Esophagus squamous epithelium (tissue), 5 donors: ENCODE results near the gene LARGE1. TPM values are rescaled to one million over a fixed set of nuclear protein-coding genes. Genes with fewer than 3 reads are reported as not detected.
A peak's percentile ranks its signal among the peaks of the same experiment; 100 is the strongest.

Experiments
- DNase-seq: peaks from one replicate; lab custom pipeline; 2025; lab: John Stamatoyannopoulos, UW
- H3K27ac ChIP-seq, 4 donors: fragments of 200-600 bp; sonication (generic); one replicate each; pipeline ENCODE4 v1.5.1; 2016 to 2019; ENCODE audit warnings: mild to moderate bottlenecking in 1 of 4
- H3K27me3 ChIP-seq, 4 donors: fragments of 200-600 bp; sonication (generic); 1 replicate in 3 of 4; 2 replicates in 1 of 4; pipeline versions ENCODE4 v1.5.1 to v1.6.0; 2017 to 2021; ENCODE audit warnings: antibody characterized with exemption in 1 of 4
- H3K36me3 ChIP-seq, 3 donors: fragments of 200-600 bp; sonication (generic); one replicate each; pipeline ENCODE4 v1.5.1; 2016 to 2019
- H3K4me1 ChIP-seq, 3 donors: fragments of 200-600 bp; sonication (generic); one replicate each; pipeline ENCODE4 v1.5.1; 2017 to 2019
- H3K4me3 ChIP-seq, 4 donors: fragments of 200-600 bp; sonication (generic); 1 replicate in 3 of 4; 2 replicates in 1 of 4; pipeline ENCODE4 v1.5.1; 2016 to 2019; ENCODE audit warnings: mild to moderate bottlenecking in 2 of 4, moderate library complexity in 1 of 4
- H3K9me3 ChIP-seq, 3 donors: fragments of 200-600 bp; sonication (generic); one replicate each; pipeline ENCODE4 v1.5.1; 2016 to 2019
- CTCF ChIP-seq, 6 experiments: fragments of 450-650 bp in 4 of 6; fragments of 200-600 bp in 2 of 6; sonication (generic) in 2 of 6; IDR thresholded peaks; one replicate each; pipeline ENCODE4 v1.5.1; 2016 to 2019; ENCODE audit warnings: antibody characterized with exemption in 6 of 6, mild to moderate bottlenecking in 4 of 6, moderate library complexity in 4 of 6
- POLR2A ChIP-seq, 4 donors: fragments of 450-650 bp; IDR thresholded peaks; one replicate each; pipeline ENCODE4 v1.6.1; 2017; ENCODE audit warnings: antibody characterized with exemption in 4 of 4, mild to moderate bottlenecking in 4 of 4, moderate library complexity in 3 of 4
- WGBS, 2 donors: methylation state at CpG; one replicate each; pipeline ENCODE4 v1.1.5; 2018; 5-methylcytosine and 5-hydroxymethylcytosine counted together
- intact Hi-C: fragments of 100-400 bp; cut with DNase I; formaldehyde crosslinking; loops from one replicate; pipeline ENCODE4 v1.15.0; 2022
- total RNA-seq, 4 donors: library from RNA; depleted of rRNA; stranded (reverse); fragments of >200 nt; gene quantifications; one replicate each; pipeline ENCODE4 v1.1.0, GENCODE V29; 2016
- donor health status: DM: yes; HTN: yes; CAD: no.

LARGE1 gene
- total RNA-seq, 4 donors from 2014 or later = 5.2 to 15.1 (median 6.6) TPM

- no peaks in the 10 kb centered on the region for H3K27me3 ChIP-seq
- peak overlapping the region in 2 of 4 donors; percentile 58 to 71 for H3K27ac ChIP-seq
- H3K4me3 ChIP-seq = no peak overlapping the region
- H3K36me3 ChIP-seq = no peaks in the 10 kb centered on the region
- TF ChIP-seq POLR2A (IDR thresholded peaks at IDR 0.05) (no peak), CTCF (IDR thresholded peaks at IDR 0.05) (no peak)
- intact Hi-C loops = no loop called here
- H3K9me3 ChIP-seq = no peaks in the 10 kb centered on the region
- 77 to 81% methylated on average over 5 of the region's 5 CpGs for WGBS, 2 donors
- H3K4me1 ChIP-seq = peaks cover 3 to 52% (median 14%) of the 10 kb centered on the region in 3 donors
- DNase-seq = no peak
These were observed 380.9 kb downstream of the LARGE1 start for GRCh38 chr22:33539202-33539901.

DNA sequence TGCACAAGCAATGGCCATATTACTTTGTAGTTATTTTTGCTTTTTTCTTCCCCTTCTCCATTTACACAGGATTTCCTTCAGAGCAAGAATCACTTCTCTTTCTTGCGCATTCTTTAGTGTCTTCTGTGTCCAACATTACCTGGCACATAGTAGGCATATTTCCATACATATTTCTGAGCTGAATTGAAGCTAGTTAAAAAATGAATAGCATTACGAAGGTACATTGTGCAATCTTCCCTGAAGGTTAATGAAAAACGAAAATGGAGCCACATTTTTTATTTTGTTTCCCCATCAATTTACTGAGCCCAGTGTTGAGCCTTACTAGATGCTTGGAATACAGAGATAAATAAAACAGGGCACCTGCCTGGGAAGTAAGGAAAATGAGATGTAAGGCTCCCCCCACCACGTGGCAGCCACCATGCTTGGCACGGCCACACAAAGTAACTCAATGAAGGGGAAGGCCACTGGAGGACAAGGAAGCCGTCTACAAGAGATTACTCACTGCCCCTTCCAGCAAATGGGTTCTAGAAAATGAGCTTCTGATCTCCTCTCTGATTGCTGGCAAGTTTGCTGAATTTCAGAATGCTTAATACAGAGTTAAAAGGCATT is 381.9 kb downstream of the LARGE1 start:
- no peak for DNase-seq
- TF ChIP-seq POLR2A (IDR thresholded peaks at IDR 0.05) (no peak), CTCF (IDR thresholded peaks at IDR 0.05) (no peak)
- no peaks in the 10 kb centered on the region for H3K36me3 ChIP-seq
- intact Hi-C loops = no loop called here
- no peaks in the 10 kb centered on the region for H3K27me3 ChIP-seq
- no peak overlapping the region for H3K4me3 ChIP-seq
- H3K9me3 ChIP-seq = no peaks in the 10 kb centered on the region
- peaks cover 3 to 46% (median 14%) of the 10 kb centered on the region in 3 donors for H3K4me1 ChIP-seq
- H3K27ac ChIP-seq = no peak overlapping the region
- 68 to 74% methylated on average over 6 of the region's 6 CpGs for WGBS, 2 donors

DNA sequence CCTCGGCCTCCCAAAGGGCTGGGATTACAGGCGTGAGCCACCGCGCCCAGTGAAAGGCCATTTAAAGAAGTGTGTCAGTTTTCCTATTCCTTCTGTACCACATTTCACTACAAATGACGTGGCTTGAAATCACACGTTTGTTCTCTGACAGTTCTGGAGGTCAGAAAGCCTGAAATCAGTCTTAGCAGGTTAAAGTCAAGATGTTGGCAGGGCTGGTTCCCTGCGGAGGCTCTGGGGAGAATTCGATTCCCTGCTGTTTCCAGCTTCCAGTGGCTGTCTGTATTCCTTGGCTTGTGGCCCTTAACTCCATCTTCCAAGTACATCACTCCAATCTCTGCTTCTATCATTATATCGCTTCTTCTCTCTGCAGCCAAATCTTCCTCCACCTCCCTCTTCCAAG is 383.2 kb downstream of the LARGE1 start:
- H3K9me3 ChIP-seq = no peaks in the 10 kb centered on the region
- peaks cover 3 to 44% (median 14%) of the 10 kb centered on the region in 3 donors for H3K4me1 ChIP-seq
- no peak overlapping the region for H3K4me3 ChIP-seq
- peak overlapping the region in 1 of 4 donors; percentile 58 for H3K27ac ChIP-seq
- no peaks in the 10 kb centered on the region for H3K36me3 ChIP-seq
- DNase-seq = no peak
- intact Hi-C loops = no loop called here
- WGBS, 2 donors = 80 to 92% methylated on average over 9 of the region's 9 CpGs
- H3K27me3 ChIP-seq = no peaks in the 10 kb centered on the region
- no peak for TF ChIP-seq CTCF (IDR thresholded peaks at IDR 0.05)
- TF ChIP-seq POLR2A (IDR thresholded peaks at IDR 0.05) = no peak

- Histone ChIP-seq H3K27me3 (no peaks in the 10 kb centered on the region), H3K27ac (peak overlapping the region in 1 of 4 donors; percentile 58)
- intact Hi-C loops = no loop called here
These were observed 384.1 kb downstream of the LARGE1 start for GRCh38 chr22:33535937-33536875.

More at GRCh38 chr22:33535937-33536875, 384.1 kb downstream of the LARGE1 start:
- Histone ChIP-seq H3K9me3 (no peaks in the 10 kb centered on the region), H3K4me3 (no peak overlapping the region), H3K4me1 (peaks cover 0 to 37% (median 14%) of the 10 kb centered on the region in 3 donors), H3K36me3 (no peaks in the 10 kb centered on the region)
- 81 to 86% methylated on average over 15 of the region's 15 CpGs for WGBS, 2 donors
- no peak for DNase-seq
- TF ChIP-seq CTCF (IDR thresholded peaks at IDR 0.05) (no peak), POLR2A (IDR thresholded peaks at IDR 0.05) (no peak)
